Measurements from ENCODE around the gene CCDC70.

CCDC70 gene

GRCh38 chr13:51846756-51847155, 15.0 kb upstream of the CCDC70 start:
- TF ChIP-seq, protein P1, sequence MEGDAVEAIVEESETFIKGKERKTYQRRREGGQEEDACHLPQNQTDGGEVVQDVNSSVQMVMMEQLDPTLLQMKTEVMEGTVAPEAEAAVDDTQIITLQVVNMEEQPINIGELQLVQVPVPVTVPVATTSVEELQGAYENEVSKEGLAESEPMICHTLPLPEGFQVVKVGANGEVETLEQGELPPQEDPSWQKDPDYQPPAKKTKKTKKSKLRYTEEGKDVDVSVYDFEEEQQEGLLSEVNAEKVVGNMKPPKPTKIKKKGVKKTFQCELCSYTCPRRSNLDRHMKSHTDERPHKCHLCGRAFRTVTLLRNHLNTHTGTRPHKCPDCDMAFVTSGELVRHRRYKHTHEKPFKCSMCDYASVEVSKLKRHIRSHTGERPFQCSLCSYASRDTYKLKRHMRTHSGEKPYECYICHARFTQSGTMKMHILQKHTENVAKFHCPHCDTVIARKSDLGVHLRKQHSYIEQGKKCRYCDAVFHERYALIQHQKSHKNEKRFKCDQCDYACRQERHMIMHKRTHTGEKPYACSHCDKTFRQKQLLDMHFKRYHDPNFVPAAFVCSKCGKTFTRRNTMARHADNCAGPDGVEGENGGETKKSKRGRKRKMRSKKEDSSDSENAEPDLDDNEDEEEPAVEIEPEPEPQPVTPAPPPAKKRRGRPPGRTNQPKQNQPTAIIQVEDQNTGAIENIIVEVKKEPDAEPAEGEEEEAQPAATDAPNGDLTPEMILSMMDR (IDR thresholded peaks at IDR 0.05; ENCODE audit: insufficient read depth, missing control alignments) = no peak
- FAIRE-seq (no peak), DNase-seq (ENCODE audit: insufficient read length, low spot score) (no peak)

DNA sequence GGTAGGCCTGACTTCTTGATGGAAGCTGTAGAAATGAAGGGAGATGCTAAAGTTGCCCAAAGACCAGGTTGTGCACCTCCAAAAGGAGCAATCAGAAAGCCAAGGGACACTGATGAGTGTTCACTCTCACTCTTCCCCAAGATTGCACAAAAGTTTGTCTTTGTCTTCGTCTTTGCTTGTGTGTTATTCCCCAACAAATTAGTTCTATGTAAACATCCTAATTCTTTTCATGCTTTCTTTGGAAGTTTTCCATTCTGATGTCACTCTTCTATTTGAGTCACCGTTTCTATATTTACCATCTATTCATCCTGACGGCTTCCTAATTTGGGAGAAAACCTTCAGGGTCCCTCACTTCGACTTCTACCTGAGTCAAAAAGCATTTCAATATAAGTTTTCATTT, 13.1 kb upstream of the CCDC70 start:
- DNase-seq (ENCODE audit: insufficient read length, low spot score) (no peak), FAIRE-seq (no peak)
- TF ChIP-seq, protein P1 (IDR thresholded peaks at IDR 0.05; ENCODE audit: insufficient read depth, missing control alignments) = no peak

DNA sequence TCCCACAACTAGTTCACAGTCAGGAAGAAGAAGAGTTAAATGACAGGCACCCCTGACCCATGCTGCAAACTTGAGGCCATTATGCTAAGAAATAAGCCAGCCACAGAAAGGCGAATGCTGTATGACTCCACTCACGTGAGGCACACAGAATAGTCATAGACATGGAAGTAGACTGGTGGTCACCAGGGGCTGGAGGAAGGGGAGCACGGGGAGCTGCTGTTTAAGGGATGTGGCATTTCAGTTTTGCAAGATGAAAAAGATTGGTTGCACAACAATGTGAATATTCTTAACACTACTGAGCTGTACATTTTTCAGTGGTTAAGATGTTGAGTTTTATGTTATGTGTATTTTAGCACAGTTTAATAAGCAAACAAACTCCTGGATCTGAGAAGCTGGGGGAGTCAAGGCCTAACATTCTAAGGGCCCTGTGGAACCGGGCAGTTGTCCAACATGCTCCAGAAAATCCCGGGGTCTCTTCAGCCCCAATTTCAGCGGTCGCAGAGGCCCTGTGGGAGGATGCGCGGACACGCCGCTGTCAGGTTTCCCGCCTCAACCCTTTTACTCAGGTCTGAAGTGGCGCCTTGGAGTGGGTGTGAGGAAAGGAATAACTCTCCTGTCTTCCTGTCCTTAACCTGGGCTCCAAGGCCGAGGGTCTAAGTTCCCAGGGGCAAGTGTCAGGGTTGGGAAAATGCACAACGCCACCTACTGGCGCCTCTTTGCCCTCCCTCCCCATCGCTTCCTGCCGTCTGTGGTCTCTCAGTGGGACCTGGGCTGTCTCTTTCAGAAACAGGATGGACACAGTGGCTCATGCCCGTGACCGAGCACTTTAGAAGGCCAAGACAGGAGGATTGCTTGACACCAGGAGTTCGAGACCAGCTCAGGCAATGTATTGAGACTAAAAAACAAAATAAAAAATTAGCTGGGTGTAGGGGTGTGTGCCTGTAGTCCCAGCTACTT, 12.3 kb upstream of the CCDC70 start:
- TF ChIP-seq, protein P1 (IDR thresholded peaks at IDR 0.05; ENCODE audit: insufficient read depth, missing control alignments) = peak; percentile 42
- DNase-seq (ENCODE audit: insufficient read length, low spot score) (peak; percentile 47), FAIRE-seq (no peak)

GRCh38 chr13:51856027-51856736, 5.6 kb upstream of the CCDC70 start:
- TF ChIP-seq, protein P1 (IDR thresholded peaks at IDR 0.05; ENCODE audit: insufficient read depth, missing control alignments) = no peak
- no peak for DNase-seq (ENCODE audit: insufficient read length, low spot score)
- FAIRE-seq = no peak

DNA sequence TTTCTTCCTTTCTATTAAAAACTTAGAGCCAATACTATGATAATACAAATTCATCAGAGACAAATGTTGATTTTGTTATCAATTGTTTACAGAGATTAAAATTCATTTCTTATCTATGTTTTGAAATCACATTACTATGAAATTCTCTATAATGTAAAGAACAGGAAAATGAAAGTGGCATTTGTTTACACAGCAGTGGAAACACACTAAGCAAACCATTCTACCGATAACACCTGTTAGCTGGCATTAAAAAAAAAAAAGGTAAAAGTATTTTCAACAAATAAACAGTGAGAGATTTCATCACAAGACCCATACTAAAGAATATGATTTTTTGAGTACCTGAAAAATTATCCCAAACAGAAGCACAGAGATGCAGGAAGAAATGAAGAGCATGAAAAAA, 4.8 kb upstream of the CCDC70 start:
- FAIRE-seq = no peak
- TF ChIP-seq, protein P1 (IDR thresholded peaks at IDR 0.05; ENCODE audit: insufficient read depth, missing control alignments) = no peak
- DNase-seq (ENCODE audit: insufficient read length, low spot score) = no peak

- no peak for DNase-seq (ENCODE audit: insufficient read length, low spot score)
- TF ChIP-seq, protein P1 (IDR thresholded peaks at IDR 0.05; ENCODE audit: insufficient read depth, missing control alignments) = no peak
- FAIRE-seq = no peak
Measured at GRCh38 chr13:51858433-51859247, 3.1 kb upstream of the CCDC70 start.

Data from D721Med (cell line).